Brain microvascular endothelial cell (primary cell): ENCODE measurements around the gene DNAH10.

Experiments
- DNase-seq: peaks from one replicate; pipeline ENCODE4 v3.0.0-alpha.2; 2020
- H3K27ac ChIP-seq: fragments of 250-450 bp; sonication (Bioruptor Pico); 2 replicates; pipeline ENCODE4 v1.5.1; 2020; ENCODE audit warnings: mild to moderate bottlenecking, moderate library complexity
- H3K27me3 ChIP-seq: fragments of 250-450 bp; sonication (Bioruptor Pico); replicated peaks from 2 replicates; pipeline ENCODE4 v1.5.1; 2020; ENCODE audit warnings: mild to moderate bottlenecking
- H3K36me3 ChIP-seq: fragments of 250-450 bp; sonication (Bioruptor Pico); replicated peaks from 2 replicates; pipeline ENCODE4 v1.5.1; 2020; ENCODE audit warnings: mild to moderate bottlenecking
- H3K4me3 ChIP-seq: 2 replicates; pipeline ENCODE4 v1.5.1; 2011; ENCODE audit warnings: low read depth, mild to moderate bottlenecking, control low read depth, low read length, moderate library complexity
- in situ Hi-C: cut with HindIII; loops from 2 replicates; pipeline ENCODE4 v1.10.0; 2017; ENCODE audit warnings: low sequenced_read_pairs, low pct_ligation_motif_present
- TF ChIP-seq, protein P1 (sequence below): IDR thresholded peaks from 2 replicates; pipeline ENCODE4 v1.5.1; 2011; ENCODE audit warnings: low read depth, mild to moderate bottlenecking, moderate library complexity, low read length, control low read depth, inconsistent platforms; ENCODE audit errors: missing control alignments

DNAH10 gene

GRCh38 chr12:123741937-123742572, 20.0 kb upstream of the DNAH10 start:
- Histone ChIP-seq H3K27me3 (no peaks in the 10 kb centered on the region), H3K27ac (no peak overlapping the region), H3K36me3 (peaks cover 36% of the 10 kb centered on the region), H3K4me3 (no peak overlapping the region)
- in situ Hi-C loops = no loop called here
- TF ChIP-seq, protein P1, sequence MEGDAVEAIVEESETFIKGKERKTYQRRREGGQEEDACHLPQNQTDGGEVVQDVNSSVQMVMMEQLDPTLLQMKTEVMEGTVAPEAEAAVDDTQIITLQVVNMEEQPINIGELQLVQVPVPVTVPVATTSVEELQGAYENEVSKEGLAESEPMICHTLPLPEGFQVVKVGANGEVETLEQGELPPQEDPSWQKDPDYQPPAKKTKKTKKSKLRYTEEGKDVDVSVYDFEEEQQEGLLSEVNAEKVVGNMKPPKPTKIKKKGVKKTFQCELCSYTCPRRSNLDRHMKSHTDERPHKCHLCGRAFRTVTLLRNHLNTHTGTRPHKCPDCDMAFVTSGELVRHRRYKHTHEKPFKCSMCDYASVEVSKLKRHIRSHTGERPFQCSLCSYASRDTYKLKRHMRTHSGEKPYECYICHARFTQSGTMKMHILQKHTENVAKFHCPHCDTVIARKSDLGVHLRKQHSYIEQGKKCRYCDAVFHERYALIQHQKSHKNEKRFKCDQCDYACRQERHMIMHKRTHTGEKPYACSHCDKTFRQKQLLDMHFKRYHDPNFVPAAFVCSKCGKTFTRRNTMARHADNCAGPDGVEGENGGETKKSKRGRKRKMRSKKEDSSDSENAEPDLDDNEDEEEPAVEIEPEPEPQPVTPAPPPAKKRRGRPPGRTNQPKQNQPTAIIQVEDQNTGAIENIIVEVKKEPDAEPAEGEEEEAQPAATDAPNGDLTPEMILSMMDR = no peak
- no peak for DNase-seq

DNA sequence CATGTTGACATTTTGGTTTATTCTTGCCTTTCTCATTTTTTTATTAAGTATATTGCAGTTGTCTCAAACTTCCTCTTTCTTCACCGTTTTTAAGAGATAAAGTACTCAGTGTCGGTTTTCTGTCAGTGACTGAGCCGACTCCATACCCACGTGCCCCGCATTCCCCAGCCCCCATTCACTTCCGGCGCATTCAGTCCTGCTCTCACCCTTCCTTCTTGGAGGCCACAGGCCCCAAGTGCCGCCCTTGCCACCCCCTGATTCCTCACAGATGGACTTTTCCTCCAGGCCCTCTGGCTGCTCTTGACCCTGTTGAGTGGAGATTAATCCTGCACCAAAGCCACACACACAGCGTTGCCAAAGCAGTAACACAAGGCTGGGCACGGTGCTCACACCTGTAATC, 19.1 kb upstream of the DNAH10 start:
- H3K27ac ChIP-seq = no peak overlapping the region
- TF ChIP-seq, protein P1 = no peak
- no peaks in the 10 kb centered on the region for H3K27me3 ChIP-seq
- in situ Hi-C loops = no loop called here
- no peak overlapping the region for H3K4me3 ChIP-seq
- DNase-seq = no peak
- peaks cover 32% of the 10 kb centered on the region for H3K36me3 ChIP-seq

GRCh38 chr12:123744836-123745235, 17.3 kb upstream of the DNAH10 start:
- in situ Hi-C loops = no loop called here
- Histone ChIP-seq H3K27me3 (no peaks in the 10 kb centered on the region), H3K27ac (no peak overlapping the region), H3K4me3 (no peak overlapping the region), H3K36me3 (peaks cover 32% of the 10 kb centered on the region)
- no peak for DNase-seq
- TF ChIP-seq, protein P1 = peak; percentile 31

GRCh38 chr12:123747309-123747708, 14.8 kb upstream of the DNAH10 start:
- in situ Hi-C loops = no loop called here
- Histone ChIP-seq H3K36me3 (peaks cover 35% of the 10 kb centered on the region), H3K4me3 (no peak overlapping the region), H3K27me3 (no peaks in the 10 kb centered on the region), H3K27ac (no peak overlapping the region)
- DNase-seq = no peak
- TF ChIP-seq, protein P1 = no peak

DNA sequence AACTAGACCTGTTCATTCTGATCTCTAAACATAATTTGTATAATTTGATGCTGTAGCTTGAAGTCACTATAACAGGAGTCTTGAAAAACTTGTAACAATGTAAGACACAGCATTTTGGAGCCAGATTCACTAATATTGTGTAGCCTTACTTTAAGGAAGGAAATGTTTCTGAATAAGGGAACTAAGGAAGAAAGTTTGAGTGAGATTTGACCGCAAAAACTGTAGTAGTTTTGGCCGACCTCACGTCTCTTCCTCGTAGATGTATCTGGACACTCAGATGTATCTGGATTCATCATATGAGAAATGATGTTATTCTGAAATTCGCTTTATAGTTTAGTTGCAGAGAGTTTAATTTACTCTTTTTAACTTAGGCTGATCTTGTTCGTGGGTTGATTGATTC, 13.9 kb upstream of the DNAH10 start:
- Histone ChIP-seq H3K27me3 (no peaks in the 10 kb centered on the region), H3K36me3 (peaks cover 30% of the 10 kb centered on the region), H3K27ac (no peak overlapping the region), H3K4me3 (no peak overlapping the region)
- in situ Hi-C loops = no loop called here
- DNase-seq = no peak
- TF ChIP-seq, protein P1 = no peak

- in situ Hi-C loops = no loop called here
- H3K27ac ChIP-seq = no peak overlapping the region
- no peak overlapping the region for H3K4me3 ChIP-seq
- no peaks in the 10 kb centered on the region for H3K27me3 ChIP-seq
- TF ChIP-seq, protein P1 = no peak
- peak; percentile 47 for DNase-seq
- peaks cover 29% of the 10 kb centered on the region for H3K36me3 ChIP-seq
Measured at GRCh38 chr12:123748661-123749060, 13.4 kb upstream of the DNAH10 start.
